Activated B cell treated with CpG ODN at 0.5 μM for 24 hours (primary cell): ENCODE data around the gene PNKD. TPM values are rescaled to one million over a fixed set of nuclear protein-coding genes. Genes with fewer than 3 reads are reported as not detected.

Experiments used
- ATAC-seq: fragments of 200-7000 bp; cut with Tn5 transposase; one replicate; pipeline ENCODE4 v1.10.0; 2021; ENCODE audit warnings: low read depth, mild to moderate bottlenecking, moderate library complexity
- CTCF ChIA-PET: fragments of 350-600 bp; sonication (Branson Sonifier 250); formaldehyde crosslinking; loops from one replicate; lab custom pipeline; 2021; ENCODE audit warnings: antibody characterized with exemption; lab: Charles Lee
- POLR2A ChIA-PET: fragments of 350-600 bp; sonication (Branson Sonifier 250); formaldehyde crosslinking; loops from one replicate; lab custom pipeline; 2021; ENCODE audit warnings: antibody characterized with exemption; lab: Charles Lee
- DNase-seq: peaks from one replicate; pipeline ENCODE4 v3.0.0; 2022
- H3K27ac Mint-ChIP-seq: one replicate; pipeline ENCODE4 v1.8.0; 2020; ENCODE audit warnings: mixed read lengths
- H3K27me3 Mint-ChIP-seq: one replicate; pipeline ENCODE4 v1.8.0; 2021; ENCODE audit warnings: mixed read lengths
- H3K36me3 Mint-ChIP-seq: one replicate; pipeline ENCODE4 v1.8.0; 2021; ENCODE audit warnings: low read depth, mixed read lengths
- H3K4me1 Mint-ChIP-seq: one replicate; pipeline ENCODE4 v1.8.0; 2021; ENCODE audit warnings: mixed read lengths
- H3K4me3 Mint-ChIP-seq: one replicate; pipeline ENCODE4 v1.8.0; 2020; ENCODE audit warnings: mild to moderate bottlenecking, mixed read lengths
- H3K9me3 Mint-ChIP-seq: one replicate; pipeline ENCODE4 v1.8.0; 2020; ENCODE audit warnings: mixed read lengths
- intact Hi-C: fragments of 100-400 bp; cut with micrococcal nuclease; formaldehyde crosslinking; loops from one replicate; pipeline ENCODE4 v1.15.1; 2024
- total RNA-seq: library from RNA; stranded (reverse); gene quantifications from 2 replicates; pipeline ENCODE4 v1.2.3, GENCODE V29; 2022
- TF ChIP-seq, protein P1 (sequence below): fragments of 200-600 bp; IDR thresholded peaks from one replicate; pipeline ENCODE4 v1.8.0; 2022; ENCODE audit warnings: antibody characterized with exemption, mild to moderate bottlenecking

PNKD gene
- total RNA-seq, 1 donor from 2014 or later: 21.0 TPM

DNA sequence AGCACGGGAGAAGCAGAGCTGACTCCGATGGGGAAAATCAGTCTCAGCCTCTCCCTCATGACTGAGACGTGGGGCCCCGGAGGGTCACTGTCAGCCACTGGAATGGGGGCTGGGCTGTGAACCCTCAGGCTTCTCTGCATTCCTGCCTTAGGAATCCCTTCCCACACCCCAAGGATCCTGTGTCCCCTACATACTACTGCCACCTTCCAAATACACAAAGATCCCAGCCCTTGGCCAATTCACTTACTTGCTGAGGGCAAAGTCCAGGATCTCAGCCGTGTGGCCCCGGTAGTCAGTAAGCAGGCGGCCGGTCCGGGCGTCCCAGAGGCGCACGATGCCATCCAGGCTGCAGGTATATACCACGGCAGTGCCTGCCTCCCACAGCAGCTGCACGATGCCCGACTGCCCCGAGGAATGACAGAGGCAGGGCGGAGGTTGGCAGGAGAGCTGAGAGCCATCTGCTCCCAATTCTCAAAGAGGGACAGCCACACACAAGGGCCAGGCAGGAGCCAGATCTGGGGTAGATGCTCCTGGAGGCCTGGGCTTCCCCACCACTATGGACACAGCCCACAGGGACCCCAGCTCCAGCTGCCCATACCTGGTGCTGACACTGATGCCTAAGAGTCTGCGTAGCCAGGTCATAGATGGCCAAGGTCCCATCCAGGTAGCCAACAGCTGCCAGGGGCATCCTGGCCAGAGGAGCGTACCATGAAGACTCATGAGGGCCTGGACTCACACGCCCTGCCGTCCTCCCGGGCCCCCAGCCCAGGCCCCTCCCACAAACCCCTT lies 5.4 kb upstream of the PNKD start:
- Mint-ChIP-seq H3K27ac (peak overlapping the region; percentile 10), H3K27me3 (no peaks in the 10 kb centered on the region), H3K4me1 (peaks cover 54% of the 10 kb centered on the region), H3K4me3 (no peak overlapping the region), H3K36me3 (peaks cover 52% of the 10 kb centered on the region), H3K9me3 (no peaks in the 10 kb centered on the region)
- TF ChIP-seq, protein P1, sequence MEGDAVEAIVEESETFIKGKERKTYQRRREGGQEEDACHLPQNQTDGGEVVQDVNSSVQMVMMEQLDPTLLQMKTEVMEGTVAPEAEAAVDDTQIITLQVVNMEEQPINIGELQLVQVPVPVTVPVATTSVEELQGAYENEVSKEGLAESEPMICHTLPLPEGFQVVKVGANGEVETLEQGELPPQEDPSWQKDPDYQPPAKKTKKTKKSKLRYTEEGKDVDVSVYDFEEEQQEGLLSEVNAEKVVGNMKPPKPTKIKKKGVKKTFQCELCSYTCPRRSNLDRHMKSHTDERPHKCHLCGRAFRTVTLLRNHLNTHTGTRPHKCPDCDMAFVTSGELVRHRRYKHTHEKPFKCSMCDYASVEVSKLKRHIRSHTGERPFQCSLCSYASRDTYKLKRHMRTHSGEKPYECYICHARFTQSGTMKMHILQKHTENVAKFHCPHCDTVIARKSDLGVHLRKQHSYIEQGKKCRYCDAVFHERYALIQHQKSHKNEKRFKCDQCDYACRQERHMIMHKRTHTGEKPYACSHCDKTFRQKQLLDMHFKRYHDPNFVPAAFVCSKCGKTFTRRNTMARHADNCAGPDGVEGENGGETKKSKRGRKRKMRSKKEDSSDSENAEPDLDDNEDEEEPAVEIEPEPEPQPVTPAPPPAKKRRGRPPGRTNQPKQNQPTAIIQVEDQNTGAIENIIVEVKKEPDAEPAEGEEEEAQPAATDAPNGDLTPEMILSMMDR: no peak
- DNase-seq (no peak), ATAC-seq (no peak)
- intact Hi-C loops: no loop called here
- ChIA-PET CTCF (no interaction called here), POLR2A (interaction anchor here (0.7 kb wide), 1 partner anchor 48 kb away, joined by 3 read pairs; no protein-coding TSS in a partner anchor)

- Mint-ChIP-seq H3K36me3 (peaks cover 54% of the 10 kb centered on the region), H3K27ac (peak overlapping the region; percentile 10), H3K4me1 (peaks cover 52% of the 10 kb centered on the region), H3K27me3 (no peaks in the 10 kb centered on the region), H3K4me3 (no peak overlapping the region), H3K9me3 (no peaks in the 10 kb centered on the region)
- TF ChIP-seq, protein P1: no peak
- ATAC-seq (no peak), DNase-seq (no peak)
- POLR2A ChIA-PET: interaction anchor here (0.7 kb wide), 1 partner anchor 49 kb away, joined by 3 read pairs; no protein-coding TSS in a partner anchor
- CTCF ChIA-PET: no interaction called here
- intact Hi-C loops: no loop called here
These were observed 4.7 kb upstream of the PNKD start for GRCh38 chr2:218265626-218266025.

DNA sequence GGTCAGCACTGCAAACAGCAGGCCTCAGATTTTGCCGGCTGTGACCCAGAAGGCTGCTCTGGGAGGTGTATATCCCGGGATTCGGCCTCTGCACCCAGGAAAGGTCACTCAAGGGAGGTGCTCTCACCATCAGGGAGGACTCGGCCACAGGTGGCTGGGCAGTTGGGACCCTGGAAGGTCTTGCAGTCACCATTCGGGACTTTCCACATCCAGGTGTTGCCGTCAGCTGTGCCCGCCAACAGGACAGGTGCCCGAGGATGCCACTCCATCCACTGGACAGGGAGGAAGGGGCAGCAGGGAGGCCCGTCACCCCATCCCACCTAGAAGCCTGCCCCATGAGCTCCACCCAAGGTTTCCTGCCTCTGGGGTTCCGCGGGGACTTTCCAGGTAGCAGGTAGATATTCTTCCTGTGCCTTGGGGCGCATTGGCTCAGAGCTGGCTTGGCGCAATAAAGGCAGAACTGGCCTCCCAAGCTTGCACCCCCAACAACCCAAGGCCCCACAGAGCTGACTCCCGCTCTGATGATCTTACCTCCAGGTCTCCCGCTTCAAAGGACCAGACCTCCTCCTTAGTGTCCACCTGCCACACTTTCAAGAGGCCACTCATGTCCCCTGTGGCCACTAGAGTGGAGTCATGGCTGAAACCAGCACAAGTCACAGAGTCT lies 3.9 kb upstream of the PNKD start:
- POLR2A ChIA-PET: interaction anchor here (1.0 kb wide), 1 partner anchor 9 kb away, joined by 3 read pairs; no protein-coding TSS in a partner anchor
- Mint-ChIP-seq H3K4me3 (no peak overlapping the region), H3K27me3 (no peaks in the 10 kb centered on the region), H3K4me1 (peaks cover 52% of the 10 kb centered on the region), H3K27ac (no peak overlapping the region), H3K36me3 (peaks cover 54% of the 10 kb centered on the region), H3K9me3 (no peaks in the 10 kb centered on the region)
- TF ChIP-seq, protein P1: no peak
- DNase-seq: no peak
- intact Hi-C loops: no loop called here
- no peak for ATAC-seq
- CTCF ChIA-PET: interaction anchor here (2.8 kb wide), 1 partner anchor 9 kb away, joined by 9 read pairs; no protein-coding TSS in a partner anchor

GRCh38 chr2:218267259-218267658 lies 3.1 kb upstream of the PNKD start:
- no peak for DNase-seq
- no peak overlapping the region for H3K4me3 Mint-ChIP-seq
- no peaks in the 10 kb centered on the region for H3K9me3 Mint-ChIP-seq
- intact Hi-C loops: no loop called here
- peaks cover 57% of the 10 kb centered on the region for H3K36me3 Mint-ChIP-seq
- CTCF ChIA-PET: interaction anchor here (2.8 kb wide), 1 partner anchor 10 kb away, joined by 9 read pairs; no protein-coding TSS in a partner anchor
- POLR2A ChIA-PET: interaction anchor here (1.0 to 1.2 kb wide), 2 partner anchors 49 to 939 kb away, joined by 3 read pairs; partner anchors contain the start of gene ZFAND2B
- H3K4me1 Mint-ChIP-seq: peaks cover 52% of the 10 kb centered on the region
- H3K27ac Mint-ChIP-seq: no peak overlapping the region
- H3K27me3 Mint-ChIP-seq: no peaks in the 10 kb centered on the region
- no peak for ATAC-seq
- TF ChIP-seq, protein P1: no peak
